Activated naive CD8-positive, alpha-beta T cell treated with anti-CD3 and anti-CD28 coated beads, Interleukin-2, amount 10 ng/mL, durations not matched to agents 7 days and 5 days (primary cell): Measurements from ENCODE around the gene CD2AP. TPM values are rescaled to one million over a fixed set of nuclear protein-coding genes. Genes with fewer than 3 reads are reported as not detected.
"Not testable (repeated sequence)": the region's sequence is repeated elsewhere in the genome, so short reads cannot be mapped to it uniquely, and the experiment has no call there.

Source experiments
- ATAC-seq: fragments of 150-1000 bp; cut with Tn5 transposase; one replicate; pipeline ENCODE4 v1.10.0; 2021; ENCODE audit warnings: low read depth, moderate library complexity
- POLR2A ChIA-PET: fragments of 350-600 bp; sonication (Branson Sonifier 250); formaldehyde crosslinking; loops from one replicate; lab custom pipeline; 2021; ENCODE audit warnings: antibody characterized with exemption; lab: Charles Lee
- DNase-seq: peaks from one replicate; pipeline ENCODE4 v3.0.0; 2021
- H3K27ac Mint-ChIP-seq: one replicate; pipeline ENCODE4 v1.8.0; 2022; ENCODE audit warnings: mild to moderate bottlenecking, mixed read lengths
- H3K27me3 Mint-ChIP-seq: one replicate; pipeline ENCODE4 v1.8.0; 2022; ENCODE audit warnings: mild to moderate bottlenecking, moderate library complexity, mixed read lengths
- H3K36me3 Mint-ChIP-seq: one replicate; pipeline ENCODE4 v1.8.0; 2021; ENCODE audit warnings: mild to moderate bottlenecking, mixed read lengths
- H3K4me1 Mint-ChIP-seq: one replicate; pipeline ENCODE4 v1.8.0; 2021; ENCODE audit warnings: mixed read lengths
- H3K4me3 Mint-ChIP-seq: one replicate; pipeline ENCODE4 v1.8.0; 2022; ENCODE audit warnings: mild to moderate bottlenecking, moderate library complexity, mixed read lengths
- H3K9me3 Mint-ChIP-seq: one replicate; pipeline ENCODE4 v1.8.0; 2021; ENCODE audit warnings: mixed read lengths
- total RNA-seq, 2 experiments: library from RNA; stranded (reverse); gene quantifications; one replicate each; pipeline ENCODE4 v1.2.3, GENCODE V29; 2021

CD2AP gene
- total RNA-seq, 2 experiments from 2014 or later = 38.9 to 45.4 TPM

DNA sequence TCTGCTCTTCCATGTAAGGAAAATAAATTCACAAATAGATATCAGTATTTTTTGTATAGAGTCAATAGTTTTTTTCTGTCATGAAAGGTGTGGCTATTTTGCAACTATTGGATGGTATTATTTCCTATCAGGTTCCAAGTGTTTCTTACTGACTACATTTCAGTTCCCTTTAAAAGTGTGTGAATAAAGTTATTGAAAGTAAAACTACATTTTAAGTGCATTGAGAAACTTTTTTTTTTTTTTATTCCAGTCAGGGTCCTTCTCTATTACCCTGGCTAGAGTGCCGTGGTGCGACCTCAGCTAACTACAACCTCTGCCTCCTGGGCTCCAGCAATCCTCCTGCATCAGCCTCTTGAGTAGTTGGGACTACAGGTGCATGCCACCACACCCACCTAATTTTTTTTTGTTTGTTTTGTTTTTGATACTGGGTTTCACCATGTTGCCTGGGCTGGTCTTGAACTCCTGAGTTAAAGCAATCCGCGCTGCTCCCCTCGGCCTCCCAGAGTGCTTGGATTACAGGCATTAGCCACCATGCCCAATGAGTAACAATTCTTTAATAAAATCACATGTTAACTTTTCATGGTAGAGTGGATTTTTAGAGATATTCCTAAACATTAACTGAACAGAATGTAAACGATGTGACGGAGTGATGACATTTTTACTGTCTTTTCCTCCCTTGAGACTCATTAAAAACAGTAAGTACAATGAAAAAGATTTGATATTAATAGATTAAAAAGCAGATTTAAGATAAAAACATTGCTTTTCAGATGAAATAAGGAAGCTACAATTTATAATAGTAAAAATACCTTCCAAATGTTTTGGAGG is 151.1 kb downstream of the CD2AP start:
- POLR2A ChIA-PET = interaction anchor here (1.0 kb wide), 1 partner anchor 151 kb away, joined by 3 read pairs; the partner anchor contains the start of gene CD2AP
- DNase-seq = no peak
- Mint-ChIP-seq H3K27me3 (no peaks in the 10 kb centered on the region), H3K36me3 (peaks cover 5% of the 10 kb centered on the region), H3K9me3 (no peaks in the 10 kb centered on the region), H3K27ac (no peak overlapping the region), H3K4me3 (no peak overlapping the region), H3K4me1 (peaks cover 9% of the 10 kb centered on the region)
- ATAC-seq = no peak

- Mint-ChIP-seq H3K27ac (no peak overlapping the region), H3K4me3 (no peak overlapping the region), H3K36me3 (no peaks in the 10 kb centered on the region), H3K27me3 (no peaks in the 10 kb centered on the region), H3K9me3 (no peaks in the 10 kb centered on the region), H3K4me1 (peaks cover 9% of the 10 kb centered on the region)
- ATAC-seq (no peak), DNase-seq (no peak)
- POLR2A ChIA-PET = interaction anchor here (1.3 to 2.7 kb wide), 3 partner anchors 104 to 215 kb away, joined by 3 to 12 read pairs (median 9); partner anchors contain the start of gene CD2AP
These were observed 152.4 kb downstream of the CD2AP start for GRCh38 chr6:47629954-47630353.

- no peak overlapping the region for H3K4me3 Mint-ChIP-seq
- no peak for DNase-seq
- no peak overlapping the region for H3K27ac Mint-ChIP-seq
- ATAC-seq = no peak
- POLR2A ChIA-PET = interaction anchor here (1.3 to 2.7 kb wide), 4 partner anchors 26 to 216 kb away, joined by 3 to 12 read pairs (median 8); partner anchors contain the start of gene CD2AP
- H3K36me3 Mint-ChIP-seq = no peaks in the 10 kb centered on the region
- no peaks in the 10 kb centered on the region for H3K9me3 Mint-ChIP-seq
- peaks cover 9% of the 10 kb centered on the region for H3K4me1 Mint-ChIP-seq
- no peaks in the 10 kb centered on the region for H3K27me3 Mint-ChIP-seq
These were observed 153.0 kb downstream of the CD2AP start for GRCh38 chr6:47630587-47630986.

DNA sequence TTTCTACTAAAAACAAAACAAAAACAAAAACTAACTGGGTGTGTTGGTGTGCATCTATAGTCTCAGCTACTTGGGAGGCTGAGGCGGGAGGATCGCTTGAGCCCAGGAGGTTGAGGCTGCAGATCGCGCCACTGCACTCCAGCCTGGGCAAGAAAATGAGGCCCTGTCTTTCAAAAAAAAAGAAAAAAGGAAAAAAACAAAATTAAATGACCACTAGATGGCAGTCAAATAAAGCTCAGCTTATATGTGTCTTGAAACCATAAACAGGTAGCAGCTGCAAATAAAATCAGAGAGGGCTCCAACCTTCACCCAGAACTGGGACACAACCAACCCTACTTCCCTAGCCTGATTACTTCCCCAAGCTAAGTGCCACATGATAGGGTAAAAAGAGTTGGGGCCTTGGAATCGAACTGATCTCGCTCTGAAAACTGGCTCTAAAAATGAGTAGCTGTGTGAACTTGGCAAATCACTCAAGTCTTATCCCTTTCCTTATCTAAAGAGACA is 153.7 kb downstream of the CD2AP start:
- ATAC-seq (peak; percentile 76), DNase-seq (peak; percentile 34)
- H3K4me3 Mint-ChIP-seq = no peak overlapping the region
- POLR2A ChIA-PET = interaction anchor here (1.3 to 2.7 kb wide), 4 partner anchors 25 to 217 kb away, joined by 3 to 12 read pairs (median 8); partner anchors contain the start of gene CD2AP
- H3K9me3 Mint-ChIP-seq = peaks cover 2% of the 10 kb centered on the region
- no peaks in the 10 kb centered on the region for H3K36me3 Mint-ChIP-seq
- H3K27ac Mint-ChIP-seq = peak overlapping the region; percentile 72
- H3K4me1 Mint-ChIP-seq = peaks cover 9% of the 10 kb centered on the region
- H3K27me3 Mint-ChIP-seq = no peaks in the 10 kb centered on the region

DNA sequence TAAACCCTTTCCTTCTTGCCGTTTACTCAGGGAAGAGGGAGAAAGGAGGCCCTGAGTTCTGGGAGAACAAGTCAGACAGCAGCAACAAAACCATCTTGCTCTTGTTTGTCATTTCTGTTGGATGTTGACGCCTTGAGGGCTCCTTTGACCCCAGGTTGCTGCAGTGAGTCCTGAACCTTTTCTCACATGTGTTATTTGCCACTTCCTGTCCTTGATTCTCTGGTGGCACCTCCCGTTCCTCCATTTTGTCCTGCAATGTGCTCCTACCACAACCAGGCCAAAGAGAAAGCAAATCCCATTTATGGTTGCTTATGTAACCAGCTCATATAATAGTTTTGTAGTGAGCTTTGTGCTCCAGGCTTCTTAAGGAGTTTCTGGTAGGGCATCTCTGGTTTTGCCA is 154.2 kb downstream of the CD2AP start:
- DNase-seq = no peak
- H3K4me3 Mint-ChIP-seq = no peak overlapping the region

GRCh38 chr6:47633141-47633540 is 155.6 kb downstream of the CD2AP start:
- ATAC-seq = no peak
- POLR2A ChIA-PET = no interaction called here

More for the DNA sequence above, 154.2 kb downstream of the CD2AP start:
- H3K27ac Mint-ChIP-seq = peak overlapping the region; percentile 72
- H3K36me3 Mint-ChIP-seq = no peaks in the 10 kb centered on the region
- H3K4me1 Mint-ChIP-seq = peaks cover 9% of the 10 kb centered on the region
- peak; percentile 43 for ATAC-seq
- peaks cover 2% of the 10 kb centered on the region for H3K9me3 Mint-ChIP-seq
- POLR2A ChIA-PET = interaction anchor here (1.4 to 2.7 kb wide), 3 partner anchors 25 to 217 kb away, joined by 6 to 12 read pairs (median 9); partner anchors contain the start of gene CD2AP
- H3K27me3 Mint-ChIP-seq = peaks cover under 1% of the 10 kb centered on the region

DNA sequence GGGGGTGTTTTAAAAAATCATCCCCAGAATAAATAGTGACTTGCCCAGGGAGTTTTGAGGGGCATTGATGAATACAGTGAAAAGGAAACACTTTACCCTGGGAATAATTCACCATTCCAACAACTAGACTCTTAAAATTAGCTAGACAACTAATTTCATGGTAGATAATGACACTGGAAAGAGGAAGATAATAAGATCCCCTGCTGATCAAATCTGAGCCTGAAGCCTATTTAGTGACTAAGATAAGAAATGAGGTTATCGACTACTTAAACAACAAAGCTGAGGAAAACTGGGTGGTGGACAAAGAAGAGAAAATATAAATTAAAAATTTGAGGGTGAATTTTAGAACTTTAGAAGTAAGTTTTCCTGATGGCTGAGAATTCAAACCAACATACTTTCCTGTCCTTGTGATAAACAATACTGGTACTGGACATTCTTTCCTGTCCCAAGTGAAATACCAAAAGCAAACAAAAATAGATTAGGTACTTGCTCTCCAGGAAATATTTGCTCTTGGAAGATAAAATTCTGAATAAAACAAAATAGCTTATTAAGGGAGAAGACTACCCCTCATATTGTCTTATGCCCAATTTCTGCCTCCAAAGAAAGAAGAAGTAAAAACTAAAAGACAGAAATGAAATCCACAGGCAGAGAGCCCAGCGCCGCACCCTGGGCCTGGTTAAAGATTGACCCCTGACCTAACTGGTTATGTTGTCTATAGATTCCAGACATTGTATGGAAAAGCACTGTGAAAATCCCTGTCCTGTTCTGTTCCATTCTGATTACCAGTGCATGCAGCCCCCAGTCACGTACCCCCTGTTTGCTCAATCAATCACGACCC is 156.8 kb downstream of the CD2AP start:
- Mint-ChIP-seq H3K4me1 (peaks cover 9% of the 10 kb centered on the region), H3K4me3 (no peak overlapping the region), H3K27ac (no peak overlapping the region), H3K9me3 (peaks cover 8% of the 10 kb centered on the region), H3K27me3 (peaks cover 17% of the 10 kb centered on the region), H3K36me3 (no peaks in the 10 kb centered on the region)
- DNase-seq (no peak), ATAC-seq (no peak)
- POLR2A ChIA-PET = no interaction called here

More at GRCh38 chr6:47633141-47633540, 155.6 kb downstream of the CD2AP start:
- Mint-ChIP-seq H3K9me3 (peaks cover 8% of the 10 kb centered on the region), H3K27ac (no peak overlapping the region), H3K27me3 (peaks cover 12% of the 10 kb centered on the region), H3K36me3 (no peaks in the 10 kb centered on the region), H3K4me3 (no peak overlapping the region), H3K4me1 (peaks cover 9% of the 10 kb centered on the region)
- no peak for DNase-seq

- ATAC-seq (no peak), DNase-seq (no peak)
- no peaks in the 10 kb centered on the region for H3K36me3 Mint-ChIP-seq
- H3K27me3 Mint-ChIP-seq = peaks cover 11% of the 10 kb centered on the region
- H3K27ac Mint-ChIP-seq = no peak overlapping the region
- H3K9me3 Mint-ChIP-seq = no peaks in the 10 kb centered on the region
- POLR2A ChIA-PET = no interaction called here
- H3K4me1 Mint-ChIP-seq = peaks cover 5% of the 10 kb centered on the region
- no peak overlapping the region for H3K4me3 Mint-ChIP-seq
These were observed 169.1 kb downstream of the CD2AP start for GRCh38 chr6:47646689-47647088.

- no peak for ATAC-seq
- H3K36me3 Mint-ChIP-seq = no peaks in the 10 kb centered on the region
- no peak overlapping the region for H3K27ac Mint-ChIP-seq
- no peaks in the 10 kb centered on the region for H3K9me3 Mint-ChIP-seq
- H3K4me1 Mint-ChIP-seq = peaks cover 5% of the 10 kb centered on the region
- DNase-seq = no peak
- peaks cover 11% of the 10 kb centered on the region for H3K27me3 Mint-ChIP-seq
- POLR2A ChIA-PET = no interaction called here
- no peak overlapping the region for H3K4me3 Mint-ChIP-seq
These were observed 169.6 kb downstream of the CD2AP start for GRCh38 chr6:47647188-47647587.

DNA sequence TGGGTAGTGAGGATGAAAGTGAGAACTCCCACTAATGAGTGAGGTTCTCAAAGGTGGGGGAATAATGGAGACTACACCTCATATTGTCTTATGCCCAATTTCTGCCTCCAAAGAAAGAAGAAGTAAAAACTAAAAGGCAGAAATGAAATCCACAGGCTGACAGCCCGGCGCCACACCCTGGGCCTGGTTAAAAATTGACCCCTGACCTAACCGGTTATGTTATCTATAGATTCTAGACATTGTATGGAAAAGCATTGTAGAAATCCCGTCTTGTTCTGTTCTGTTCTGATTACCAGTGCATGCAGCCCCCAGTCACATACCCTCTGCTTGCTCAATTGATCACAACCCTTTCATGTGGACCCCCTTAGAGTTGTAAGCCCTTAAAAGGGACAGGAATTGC is 170.0 kb downstream of the CD2AP start:
- H3K27ac Mint-ChIP-seq, H3K4me3 Mint-ChIP-seq, H3K27me3 Mint-ChIP-seq, H3K4me1 Mint-ChIP-seq, DNase-seq, H3K36me3 Mint-ChIP-seq, ATAC-seq, POLR2A ChIA-PET, H3K9me3 Mint-ChIP-seq: not testable (repeated sequence)

GRCh38 chr6:47648031-47648430 is 170.4 kb downstream of the CD2AP start:
- ATAC-seq (no peak), DNase-seq (no peak)
- Mint-ChIP-seq H3K27ac (no peak overlapping the region), H3K4me1 (peaks cover 5% of the 10 kb centered on the region), H3K27me3 (peaks cover 5% of the 10 kb centered on the region), H3K9me3 (no peaks in the 10 kb centered on the region), H3K36me3 (no peaks in the 10 kb centered on the region), H3K4me3 (no peak overlapping the region)
- POLR2A ChIA-PET = no interaction called here

GRCh38 chr6:47650553-47651432 is 173.2 kb downstream of the CD2AP start:
- peaks cover 11% of the 10 kb centered on the region for H3K4me1 Mint-ChIP-seq
- H3K9me3 Mint-ChIP-seq = no peaks in the 10 kb centered on the region
- H3K27me3 Mint-ChIP-seq = peaks cover 3% of the 10 kb centered on the region
- DNase-seq (no peak), ATAC-seq (peak; percentile 60)
- POLR2A ChIA-PET = no interaction called here
- H3K4me3 Mint-ChIP-seq = no peak overlapping the region
- no peak overlapping the region for H3K27ac Mint-ChIP-seq
- no peaks in the 10 kb centered on the region for H3K36me3 Mint-ChIP-seq
